Trophoblast cell (in vitro differentiated cells and primary cell): ENCODE measurements around the gene CCDC6.
A peak's percentile ranks its signal among the peaks of the same experiment; 100 is the strongest.

ENCODE experiments used
- DNase-seq, 2 donors: peaks; one replicate each; pipeline ENCODE4 v3.0.0-alpha.2; 2016
- H2AFZ ChIP-seq: 2 replicates; pipeline ENCODE4 v1.6.1; 2013; ENCODE audit warnings: low read length, moderate library complexity, mild to moderate bottlenecking; ENCODE audit not compliant: insufficient read depth, poor library complexity
- H2AK5ac ChIP-seq: 2 replicates; pipeline ENCODE4 v1.6.1; 2013; ENCODE audit warnings: mild to moderate bottlenecking, low read length
- H2BK120ac ChIP-seq: 2 replicates; pipeline ENCODE4 v1.6.1; 2013; ENCODE audit warnings: low read length, mild to moderate bottlenecking, moderate library complexity; ENCODE audit not compliant: insufficient read depth, poor library complexity
- H2BK12ac ChIP-seq: 2 replicates; pipeline ENCODE4 v1.6.1; 2013; ENCODE audit warnings: mild to moderate bottlenecking, low read length, moderate library complexity
- H2BK5ac ChIP-seq: 2 replicates; pipeline ENCODE4 v1.6.1; 2013; ENCODE audit warnings: low read length, low read depth, moderate library complexity, mild to moderate bottlenecking; ENCODE audit not compliant: poor library complexity
- H3K14ac ChIP-seq: 2 replicates; pipeline ENCODE4 v1.6.1; 2013; ENCODE audit warnings: mild to moderate bottlenecking, low read length
- H3K18ac ChIP-seq: 2 replicates; pipeline ENCODE4 v1.6.1; 2013; ENCODE audit warnings: mild to moderate bottlenecking, low read length
- H3K23ac ChIP-seq: 2 replicates; pipeline ENCODE4 v1.6.1; 2013; ENCODE audit warnings: low read length
- H3K27ac ChIP-seq: 2 replicates; pipeline ENCODE4 v1.5.1; 2013; ENCODE audit warnings: low read depth, mild to moderate bottlenecking, inconsistent platforms, low read length, moderate library complexity
- H3K27me3 ChIP-seq: 2 replicates; pipeline ENCODE4 v1.6.1; 2013; ENCODE audit warnings: inconsistent platforms, mild to moderate bottlenecking, low read length, moderate library complexity; ENCODE audit not compliant: insufficient read depth
- H3K36me3 ChIP-seq, 2 experiments: 1 replicate in 1 of 2; 2 replicates in 1 of 2; pipeline ENCODE4 v1.6.1; 2013; ENCODE audit warnings: low read length in 2 of 2, mild to moderate bottlenecking in 2 of 2, moderate library complexity in 1 of 2; ENCODE audit not compliant: insufficient read depth in 2 of 2, control insufficient read depth in 1 of 2
- H3K4ac ChIP-seq: 2 replicates; pipeline ENCODE4 v1.6.1; 2013; ENCODE audit warnings: low read depth, mild to moderate bottlenecking, low read length, moderate library complexity
- H3K4me1 ChIP-seq, 2 experiments: 1 replicate in 1 of 2; 2 replicates in 1 of 2; pipeline ENCODE4 v1.6.1; 2013; ENCODE audit warnings: low read length in 2 of 2, mild to moderate bottlenecking in 2 of 2, moderate library complexity in 1 of 2; ENCODE audit not compliant: insufficient read depth in 2 of 2, control insufficient read depth in 1 of 2
- H3K4me2 ChIP-seq: 2 replicates; pipeline ENCODE4 v1.6.1; 2013; ENCODE audit warnings: inconsistent platforms, mild to moderate bottlenecking, low read length, moderate library complexity
- H3K4me3 ChIP-seq: 2 replicates; pipeline ENCODE4 v1.5.1; 2013; ENCODE audit warnings: mild to moderate bottlenecking, low read depth, low read length, inconsistent platforms
- H3K79me1 ChIP-seq: one replicate; pipeline ENCODE4 v1.6.1; 2013; ENCODE audit warnings: low read length
- H3K79me2 ChIP-seq: 2 replicates; pipeline ENCODE4 v1.6.1; 2013; ENCODE audit warnings: low read length, mild to moderate bottlenecking; ENCODE audit not compliant: control insufficient read depth, insufficient read depth, poor library complexity
- H3K9ac ChIP-seq: 2 replicates; pipeline ENCODE4 v1.6.1; 2013; ENCODE audit warnings: mild to moderate bottlenecking, low read length
- H3K9me3 ChIP-seq: 2 replicates; pipeline ENCODE4 v1.6.1; 2013; ENCODE audit warnings: low read depth, mild to moderate bottlenecking, control low read depth, inconsistent platforms, low read length; ENCODE audit not compliant: insufficient read depth
- H4K12ac ChIP-seq: 2 replicates; pipeline ENCODE4 v1.6.1; 2013; ENCODE audit warnings: low read depth, mild to moderate bottlenecking, low read length, moderate library complexity
- H4K8ac ChIP-seq: 2 replicates; pipeline ENCODE4 v1.6.1; 2013; ENCODE audit warnings: low read depth, mild to moderate bottlenecking, low read length, moderate library complexity
- H4K91ac ChIP-seq: one replicate; pipeline ENCODE4 v1.6.1; 2013; ENCODE audit warnings: low read depth, mild to moderate bottlenecking, low read length, moderate library complexity
- WGBS: extraction: QIAGEN DNeasy Blood & Tissue Kit; methylation state at CpG from one replicate; pipeline ENCODE4 v1.1.7; 2013; ENCODE audit warnings: missing lambda C conversion rate; ENCODE audit not compliant: insufficient read length, insufficient coverage; ENCODE audit errors: extremely low coverage; 5-methylcytosine and 5-hydroxymethylcytosine counted together

The CCDC6 gene

DNA sequence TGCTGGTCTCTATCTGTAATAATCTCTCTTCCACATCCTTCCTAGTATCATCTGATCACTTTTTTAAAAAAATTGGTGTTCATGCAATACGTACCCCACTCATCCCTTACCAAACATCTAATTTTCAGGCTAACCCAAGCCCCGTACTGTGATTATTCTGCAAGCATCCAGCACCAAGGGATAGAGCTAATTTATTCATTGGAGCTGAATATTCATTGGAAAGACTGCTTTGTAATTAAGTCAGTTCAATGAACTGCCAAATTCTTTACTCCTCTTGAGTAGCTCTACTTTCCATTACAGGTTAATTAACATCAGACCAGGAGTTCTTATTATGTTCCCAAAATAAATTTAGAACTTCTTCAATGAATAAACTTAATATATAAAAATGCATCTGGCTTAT is 86.7 kb downstream of the CCDC6 start:
- no peak overlapping the region for H3K27ac ChIP-seq
- no peak overlapping the region for H4K12ac ChIP-seq
- no peak overlapping the region for H3K9ac ChIP-seq
- H3K4me2 ChIP-seq, result no peak overlapping the region
- no peaks in the 10 kb centered on the region for H3K27me3 ChIP-seq
- H3K4ac ChIP-seq, result no peak overlapping the region
- no peak overlapping the region for H2AFZ ChIP-seq
- no peak overlapping the region for H3K18ac ChIP-seq
- H4K91ac ChIP-seq, result no peak overlapping the region
- peaks cover 0 to 1% of the 10 kb centered on the region in 2 experiments for H3K4me1 ChIP-seq
- H2BK120ac ChIP-seq, result no peak overlapping the region
- no peaks in the 10 kb centered on the region for H3K9me3 ChIP-seq
- H2AK5ac ChIP-seq, result no peak overlapping the region
- no CpG with 5 or more reads among the region's 2 CpGs for WGBS
- peaks cover 2 to 11% of the 10 kb centered on the region in 2 experiments for H3K36me3 ChIP-seq
- H4K8ac ChIP-seq, result no peak overlapping the region
- H3K14ac ChIP-seq, result no peak overlapping the region
- no peaks in the 10 kb centered on the region for H3K79me1 ChIP-seq
- H3K23ac ChIP-seq, result no peak overlapping the region
- no peak for DNase-seq
- H3K79me2 ChIP-seq, result no peaks in the 10 kb centered on the region
- no peak overlapping the region for H2BK12ac ChIP-seq
- H3K4me3 ChIP-seq, result no peak overlapping the region
- no peak overlapping the region for H2BK5ac ChIP-seq

DNA sequence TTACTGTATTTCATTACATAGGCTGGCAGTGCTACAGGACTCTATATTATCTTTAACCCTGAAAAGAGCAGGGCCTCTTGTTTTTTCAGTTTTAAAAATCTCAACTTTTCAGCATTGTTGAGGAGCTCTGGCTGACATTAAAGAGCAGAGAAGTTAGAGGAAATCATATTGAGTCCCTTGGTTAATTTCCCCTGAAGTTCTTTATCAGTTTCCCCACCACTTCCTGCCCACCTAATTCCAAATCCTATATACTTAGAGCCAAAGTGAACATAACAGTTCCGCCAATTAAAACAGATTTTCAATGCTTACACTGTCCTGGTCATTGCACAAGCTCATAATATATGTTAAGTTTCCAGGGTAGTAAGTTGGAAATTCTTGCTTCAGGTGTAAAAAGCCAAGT is 87.1 kb downstream of the CCDC6 start:
- H2BK12ac ChIP-seq, result no peak overlapping the region
- H3K4me2 ChIP-seq, result no peak overlapping the region
- no peak overlapping the region for H3K4ac ChIP-seq
- no peak overlapping the region for H3K14ac ChIP-seq
- no peak for DNase-seq
- H4K91ac ChIP-seq, result no peak overlapping the region
- no peaks in the 10 kb centered on the region for H3K9me3 ChIP-seq
- no peak overlapping the region for H3K18ac ChIP-seq
- no peak overlapping the region for H4K8ac ChIP-seq
- no peak overlapping the region for H3K23ac ChIP-seq
- no peaks in the 10 kb centered on the region for H3K79me2 ChIP-seq
- no peak overlapping the region for H2BK120ac ChIP-seq
- WGBS, result no CpG with 5 or more reads among the region's 1 CpG
- no peaks in the 10 kb centered on the region for H3K79me1 ChIP-seq
- peaks cover 2 to 11% of the 10 kb centered on the region in 2 experiments for H3K36me3 ChIP-seq
- no peak overlapping the region for H3K27ac ChIP-seq
- no peak overlapping the region for H2AK5ac ChIP-seq
- no peaks in the 10 kb centered on the region for H3K27me3 ChIP-seq
- no peak overlapping the region for H2AFZ ChIP-seq
- no peak overlapping the region for H3K4me3 ChIP-seq
- no peak overlapping the region for H2BK5ac ChIP-seq
- H4K12ac ChIP-seq, result no peak overlapping the region
- no peak overlapping the region for H3K9ac ChIP-seq
- peaks cover 0 to 3% of the 10 kb centered on the region in 2 experiments for H3K4me1 ChIP-seq

DNA sequence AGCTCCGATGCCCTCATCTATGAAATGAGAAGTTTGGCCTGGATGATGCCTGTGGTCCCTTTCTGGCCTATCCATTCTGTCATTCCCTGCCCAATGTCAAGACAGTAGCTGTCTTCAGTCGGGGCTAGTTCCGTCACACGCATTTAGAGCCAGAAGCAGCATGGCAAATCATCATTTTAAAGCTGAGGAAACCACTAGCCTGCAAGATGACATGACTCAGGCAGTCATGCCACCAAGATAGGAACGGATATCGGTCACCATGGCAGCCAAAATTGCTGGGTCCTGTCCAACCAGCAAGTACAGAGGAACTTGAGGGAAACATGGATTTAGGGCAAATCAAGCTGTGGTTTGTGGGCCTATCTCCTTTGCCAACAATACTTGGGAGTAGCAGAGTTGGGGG is 88.6 kb downstream of the CCDC6 start:
- no peak overlapping the region for H2AK5ac ChIP-seq
- H4K8ac ChIP-seq, result no peak overlapping the region
- H4K12ac ChIP-seq, result no peak overlapping the region
- no peak overlapping the region for H3K4me3 ChIP-seq
- H2AFZ ChIP-seq, result no peak overlapping the region
- no peak overlapping the region for H2BK120ac ChIP-seq
- no peak overlapping the region for H3K4ac ChIP-seq
- no peak overlapping the region for H3K18ac ChIP-seq
- H3K79me1 ChIP-seq, result no peaks in the 10 kb centered on the region
- H3K27me3 ChIP-seq, result no peaks in the 10 kb centered on the region
- H3K14ac ChIP-seq, result no peak overlapping the region
- H3K36me3 ChIP-seq, result peaks cover 2 to 11% of the 10 kb centered on the region in 2 experiments
- H3K79me2 ChIP-seq, result no peaks in the 10 kb centered on the region
- H3K4me2 ChIP-seq, result no peak overlapping the region
- DNase-seq, result peak; percentile 37 to 44
- WGBS, result no CpG with 5 or more reads among the region's 6 CpGs
- no peak overlapping the region for H2BK12ac ChIP-seq
- H3K27ac ChIP-seq, result no peak overlapping the region
- H3K4me1 ChIP-seq, result peaks cover 0 to 3% of the 10 kb centered on the region in 2 experiments
- H4K91ac ChIP-seq, result no peak overlapping the region
- H3K9me3 ChIP-seq, result no peaks in the 10 kb centered on the region
- H3K9ac ChIP-seq, result no peak overlapping the region
- H2BK5ac ChIP-seq, result no peak overlapping the region
- no peak overlapping the region for H3K23ac ChIP-seq

GRCh38 chr10:59814878-59815277 is 91.5 kb downstream of the CCDC6 start:
- Histone ChIP-seq H3K4me1 (peaks cover 0 to 2% of the 10 kb centered on the region in 2 experiments), H4K12ac (no peak overlapping the region), H2BK5ac (no peak overlapping the region), H3K9ac (no peak overlapping the region), H3K79me1 (no peaks in the 10 kb centered on the region), H2AK5ac (no peak overlapping the region), H3K27me3 (no peaks in the 10 kb centered on the region), H3K36me3 (peaks cover 3 to 25% of the 10 kb centered on the region in 2 experiments), H3K18ac (no peak overlapping the region), H2AFZ (no peak overlapping the region), H3K9me3 (no peaks in the 10 kb centered on the region), H3K23ac (no peak overlapping the region), H4K8ac (no peak overlapping the region), H3K4ac (no peak overlapping the region), H4K91ac (no peak overlapping the region), H3K79me2 (no peaks in the 10 kb centered on the region), H2BK120ac (no peak overlapping the region), H2BK12ac (no peak overlapping the region), H3K4me2 (no peak overlapping the region), H3K14ac (no peak overlapping the region), H3K27ac (no peak overlapping the region), H3K4me3 (no peak overlapping the region)
- WGBS, result no CpG with 5 or more reads among the region's 3 CpGs
- DNase-seq, result no peak
